Hair follicular keratinocyte (primary cell): ENCODE measurements around the gene XRCC3. TPM values are rescaled to one million over a fixed set of nuclear protein-coding genes. Genes with fewer than 3 reads are reported as not detected.

Source experiments
- total RNA-seq: library from RNA; depleted of rRNA; stranded (reverse); fragments of >200 nt; gene quantifications from 2 replicates; pipeline ENCODE4 v1.2.3, GENCODE V29; 2015

Gene XRCC3
- 23.0 and 47.6 TPM in 2 replicates for total RNA-seq

GRCh38 chr14:103715052-103716000 is at the start of gene XRCC3, which contains the start of gene ZFYVE21:
Gene XRCC3 (minus strand): TSS chr14:103715451. CDS start chr14:103711087, 4,364 bp downstream.
Gene ZFYVE21 (plus strand): TSS chr14:103715810. CDS start chr14:103715842, 32 bp downstream.

Other genes with a start within 250 kb of the XRCC3 start
- 7.7 and 11.9 TPM in 2 replicates for gene CKB, start 192.6 kb downstream of the XRCC3 start, total RNA-seq
- gene TRMT61A, start 186.3 kb downstream of the XRCC3 start, total RNA-seq: 8.0 and 14.0 TPM in 2 replicates
- gene BAG5, start 152.8 kb downstream of the XRCC3 start, total RNA-seq: 16.6 and 22.6 TPM in 2 replicates
- gene COA8, start 152.5 kb downstream of the XRCC3 start, total RNA-seq: 32.3 and 43.2 TPM in 2 replicates
- 138 and 152 TPM in 2 replicates for gene KLC1, start 86.2 kb downstream of the XRCC3 start, total RNA-seq
- 67.7 and 97.8 TPM in 2 replicates for gene ZFYVE21, start 359 bp upstream of the XRCC3 start, total RNA-seq
- gene PPP1R13B, start 132.1 kb upstream of the XRCC3 start, total RNA-seq: 4.8 and 7.0 TPM in 2 replicates
- 0.62 and 0.91 TPM in 2 replicates for gene TDRD9, start 213.0 kb upstream of the XRCC3 start, total RNA-seq
- not detected in 2 replicates for gene RD3L, start 227.1 kb upstream of the XRCC3 start, total RNA-seq